ENCODE measurements around the gene GSTT4.
"Not testable (repeated sequence)": the region's sequence is repeated elsewhere in the genome, so short reads cannot be mapped to it uniquely, and the experiment has no call there.

DNA sequence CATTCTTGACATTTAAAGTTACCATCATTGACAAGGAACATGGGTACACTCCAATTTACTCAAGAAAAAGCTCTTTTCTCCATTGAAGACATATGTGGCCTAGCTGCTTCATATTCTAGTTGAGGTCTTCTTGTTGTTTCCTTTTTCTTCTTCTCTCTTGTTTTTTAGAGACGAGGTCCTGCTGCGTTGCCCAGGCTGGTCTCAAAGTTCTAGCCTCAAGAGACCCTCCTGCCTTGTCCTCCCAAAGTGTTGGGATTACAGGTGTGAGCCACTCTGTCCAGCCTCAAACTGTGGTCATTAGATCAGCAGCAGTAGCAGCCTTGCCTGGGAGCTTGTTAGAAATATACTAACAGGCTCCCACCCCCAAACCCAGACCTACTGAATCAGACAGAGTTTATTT lies 12.2 kb downstream of the GSTT4 start:
- not testable (repeated sequence) for TF ChIP-seq POLR2A, CTCF (IDR thresholded peaks at IDR 0.05)

Data from adrenal gland (tissue), 5 donors.